ENCODE results near the gene HOXA11. TPM values are rescaled to one million over a fixed set of nuclear protein-coding genes. Genes with fewer than 3 reads are reported as not detected.

Gene HOXA11
- total and polyA plus RNA-seq, 2 of the 4 experiments (the other 2 are of a cell fraction) = 0.05 TPM; not detected in 1

DNA sequence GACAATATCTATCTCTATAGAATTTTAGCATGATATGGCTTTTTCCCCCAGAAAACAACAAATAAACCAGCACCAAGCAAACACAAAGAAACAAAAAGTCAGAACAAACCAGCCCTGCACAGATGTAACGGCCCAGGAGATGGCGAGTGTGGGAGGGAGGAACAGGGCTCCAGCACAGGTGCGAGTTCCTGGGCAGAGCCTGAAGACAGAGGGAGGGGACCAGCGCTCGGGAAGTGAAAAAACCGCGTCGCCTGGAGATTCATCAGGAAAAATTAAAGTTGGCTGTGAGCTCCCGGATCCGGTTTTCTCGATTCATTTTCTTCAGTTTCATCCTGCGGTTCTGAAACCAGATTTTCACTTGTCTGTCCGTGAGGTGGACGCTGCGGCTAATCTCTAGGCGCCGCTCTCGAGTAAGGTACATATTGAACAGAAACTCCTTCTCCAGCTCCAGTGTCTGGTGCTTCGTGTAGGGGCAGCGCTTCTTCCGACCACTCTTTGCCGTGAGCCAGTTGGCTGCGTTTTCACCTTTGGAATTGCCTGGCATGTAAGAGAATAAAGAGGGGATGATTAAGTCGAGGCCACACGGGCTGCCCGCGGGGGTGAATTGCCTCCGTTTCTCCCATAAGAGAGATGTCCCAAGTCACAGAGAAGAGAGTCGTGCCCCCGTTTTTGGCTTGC, 13.3 kb downstream of the HOXA11 start:
- Histone ChIP-seq H3K36me3 (ENCODE audit: control insufficient read depth, insufficient read depth, low read length) (no peaks in the 10 kb centered on the region), H3K27ac (ENCODE audit: insufficient read depth, low read length) (no peak overlapping the region), H4K5ac (ENCODE audit: low read depth, low read length) (no peak overlapping the region), H2AK5ac (ENCODE audit: low read depth, low read length) (no peak overlapping the region), H3K4me3 (ENCODE audit: insufficient read depth, low read depth, low read length) (no peak overlapping the region), H3K4me2 (ENCODE audit: low read depth, low read length) (no peak overlapping the region), H2BK5ac (ENCODE audit: low read depth, low read length, poor library complexity, severe bottlenecking) (no peak overlapping the region), H3K23ac (ENCODE audit: low read depth, low read length) (no peak overlapping the region; the same call in 1 of the 2 replicates), H2AFZ (replicated peaks; ENCODE audit: low read length, poor library complexity) (peak overlapping the region; percentile 16), H3K4ac (ENCODE audit: low read depth, low read length) (no peak overlapping the region), H2BK120ac (ENCODE audit: low read depth, low read length) (no peak overlapping the region), H3K9me1 (ENCODE audit: insufficient read depth, low read length) (no peaks in the 10 kb centered on the region), H3K18ac (ENCODE audit: low read depth, low read length) (no peak overlapping the region), H3K14ac (replicated peaks; ENCODE audit: low read depth, low read length) (no peak overlapping the region), H3K27me3 (ENCODE audit: control insufficient read depth, insufficient read depth, low read length) (peaks cover 93% of the 10 kb centered on the region), H4K8ac (ENCODE audit: low read depth in 2 of 2, low read length in 2 of 2) (no peak overlapping the region), H3K9ac (ENCODE audit: low read depth, low read length) (no peak overlapping the region), H3K9me3 (ENCODE audit: control insufficient read depth, insufficient read depth, low read length) (peaks cover 19% of the 10 kb centered on the region), H2BK20ac (ENCODE audit: low read depth, low read length) (no peak overlapping the region), H2AK9ac (replicated peaks; ENCODE audit: low read depth, low read length, poor library complexity) (no peak overlapping the region), H3K56ac (ENCODE audit: extremely low read depth, insufficient read depth, low read length) (no peak overlapping the region), H3K79me1 (ENCODE audit: low read depth in 1 of 2, low read length in 2 of 2) (no peaks in the 10 kb centered on the region), H4K91ac (ENCODE audit: insufficient read depth, low read depth, low read length) (no peak overlapping the region), H3K4me1 (ENCODE audit: control insufficient read depth, insufficient read depth, low read length) (no peaks in the 10 kb centered on the region), H4K20me1 (ENCODE audit: insufficient read depth, low read length) (peaks cover 19% of the 10 kb centered on the region; the same call in 1 of the 2 replicates), H2BK15ac (ENCODE audit: low read depth, low read length) (no peak overlapping the region)
- intact Hi-C loops (cut with micrococcal nuclease) (no loop called here), dilution Hi-C loops (cut with HindIII; ENCODE audit: low sequenced_read_pairs, unreplicated experiment) (no loop called here), in situ Hi-C loops (cut with MboI; ENCODE audit: low sequenced_read_pairs) (no loop called here)
- ChIA-PET CTCF (no interaction called here), POLR2A (ENCODE audit: unreplicated experiment) (no interaction called here)
- DNase-seq = no peak
- TF ChIP-seq, protein P1, sequence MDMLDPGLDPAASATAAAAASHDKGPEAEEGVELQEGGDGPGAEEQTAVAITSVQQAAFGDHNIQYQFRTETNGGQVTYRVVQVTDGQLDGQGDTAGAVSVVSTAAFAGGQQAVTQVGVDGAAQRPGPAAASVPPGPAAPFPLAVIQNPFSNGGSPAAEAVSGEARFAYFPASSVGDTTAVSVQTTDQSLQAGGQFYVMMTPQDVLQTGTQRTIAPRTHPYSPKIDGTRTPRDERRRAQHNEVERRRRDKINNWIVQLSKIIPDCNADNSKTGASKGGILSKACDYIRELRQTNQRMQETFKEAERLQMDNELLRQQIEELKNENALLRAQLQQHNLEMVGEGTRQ (IDR thresholded peaks at IDR 0.05; ENCODE audit: low read depth, low read length) = no peak
- no peak for TF ChIP-seq MXI1 (IDR thresholded peaks at IDR 0.05; ENCODE audit: borderline replicate concordance, low read depth, low read length)
- TF ChIP-seq SMC3 (IDR thresholded peaks at IDR 0.05; ENCODE audit: low read depth, low read length) = no peak
- TF ChIP-seq MAFK (IDR thresholded peaks at IDR 0.05; ENCODE audit: low read depth, low read length) = no peak
- no peak for TF ChIP-seq NFE2L2 (IDR thresholded peaks at IDR 0.05; ENCODE audit: low read depth, low read length)
- TF ChIP-seq RAD21 (IDR thresholded peaks at IDR 0.05; ENCODE audit: low read length) = no peak
- TF ChIP-seq POLR2A (IDR thresholded peaks at IDR 0.05; ENCODE audit: low read depth, low read length) = no peak
- TF ChIP-seq FOS (IDR thresholded peaks at IDR 0.05; ENCODE audit: low read depth, low read length) = no peak
- TF ChIP-seq CEBPB (IDR thresholded peaks at IDR 0.05; ENCODE audit: low read depth, low read length) = no peak
- no peak for TF ChIP-seq CHD1 (IDR thresholded peaks at IDR 0.05; ENCODE audit: low read depth, low read length)
- no peak for TF ChIP-seq RCOR1 (IDR thresholded peaks at IDR 0.05; ENCODE audit: insufficient replicate concordance, low read length)
- TF ChIP-seq, protein P2, sequence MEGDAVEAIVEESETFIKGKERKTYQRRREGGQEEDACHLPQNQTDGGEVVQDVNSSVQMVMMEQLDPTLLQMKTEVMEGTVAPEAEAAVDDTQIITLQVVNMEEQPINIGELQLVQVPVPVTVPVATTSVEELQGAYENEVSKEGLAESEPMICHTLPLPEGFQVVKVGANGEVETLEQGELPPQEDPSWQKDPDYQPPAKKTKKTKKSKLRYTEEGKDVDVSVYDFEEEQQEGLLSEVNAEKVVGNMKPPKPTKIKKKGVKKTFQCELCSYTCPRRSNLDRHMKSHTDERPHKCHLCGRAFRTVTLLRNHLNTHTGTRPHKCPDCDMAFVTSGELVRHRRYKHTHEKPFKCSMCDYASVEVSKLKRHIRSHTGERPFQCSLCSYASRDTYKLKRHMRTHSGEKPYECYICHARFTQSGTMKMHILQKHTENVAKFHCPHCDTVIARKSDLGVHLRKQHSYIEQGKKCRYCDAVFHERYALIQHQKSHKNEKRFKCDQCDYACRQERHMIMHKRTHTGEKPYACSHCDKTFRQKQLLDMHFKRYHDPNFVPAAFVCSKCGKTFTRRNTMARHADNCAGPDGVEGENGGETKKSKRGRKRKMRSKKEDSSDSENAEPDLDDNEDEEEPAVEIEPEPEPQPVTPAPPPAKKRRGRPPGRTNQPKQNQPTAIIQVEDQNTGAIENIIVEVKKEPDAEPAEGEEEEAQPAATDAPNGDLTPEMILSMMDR (conservative IDR thresholded peaks at IDR 0.05; ENCODE audit: low read depth, low read length) = no peak
- TF ChIP-seq, protein P3, sequence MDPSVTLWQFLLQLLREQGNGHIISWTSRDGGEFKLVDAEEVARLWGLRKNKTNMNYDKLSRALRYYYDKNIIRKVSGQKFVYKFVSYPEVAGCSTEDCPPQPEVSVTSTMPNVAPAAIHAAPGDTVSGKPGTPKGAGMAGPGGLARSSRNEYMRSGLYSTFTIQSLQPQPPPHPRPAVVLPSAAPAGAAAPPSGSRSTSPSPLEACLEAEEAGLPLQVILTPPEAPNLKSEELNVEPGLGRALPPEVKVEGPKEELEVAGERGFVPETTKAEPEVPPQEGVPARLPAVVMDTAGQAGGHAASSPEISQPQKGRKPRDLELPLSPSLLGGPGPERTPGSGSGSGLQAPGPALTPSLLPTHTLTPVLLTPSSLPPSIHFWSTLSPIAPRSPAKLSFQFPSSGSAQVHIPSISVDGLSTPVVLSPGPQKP (IDR thresholded peaks at IDR 0.05; ENCODE audit: borderline replicate concordance, low read depth, low read length) = no peak
- no TSS peak for BruUV-seq (replicated peaks)
- 12% methylated on average over 15 of the region's 30 CpGs; no CpG with 5 or more reads in 1 of the 2 experiments for WGBS, 2 experiments (ENCODE audit: extremely low coverage in 2 of 2, insufficient read length in 1 of 2)
- ATAC-seq (ENCODE audit: low read depth) = no peak

All from IMR-90 (cell line).